GM21423 (cell line): ENCODE measurements around the gene SAA1.
A peak's percentile ranks its signal among the peaks of the same experiment; 100 is the strongest.

Source experiments
- ATAC-seq: cut with Tn5 transposase; IDR thresholded peaks from one replicate; pipeline ENCODE4 v1.9.1; 2021; ENCODE audit warnings: mild to moderate bottlenecking, moderate library complexity; ENCODE audit not compliant: unreplicated experiment

Gene SAA1

DNA sequence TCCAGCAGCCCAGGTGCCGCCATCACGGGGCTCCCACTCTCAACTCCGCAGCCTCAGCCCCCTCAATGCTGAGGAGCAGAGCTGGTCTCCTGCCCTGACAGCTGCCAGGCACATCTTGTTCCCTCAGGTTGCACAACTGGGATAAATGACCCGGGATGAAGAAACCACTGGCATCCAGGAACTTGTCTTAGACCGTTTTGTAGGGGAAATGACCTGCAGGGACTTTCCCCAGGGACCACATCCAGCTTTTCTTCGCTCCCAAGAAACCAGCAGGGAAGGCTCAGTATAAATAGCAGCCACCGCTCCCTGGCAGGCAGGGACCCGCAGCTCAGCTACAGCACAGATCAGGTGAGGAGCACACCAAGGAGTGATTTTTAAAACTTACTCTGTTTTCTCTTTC, at the start of gene SAA1:
SAA1 (plus strand) TSS at position 316 of the 400 bp plus-strand sequence. CDS start 624 bp downstream, outside the sequence.
- ATAC-seq, result no peak

DNA sequence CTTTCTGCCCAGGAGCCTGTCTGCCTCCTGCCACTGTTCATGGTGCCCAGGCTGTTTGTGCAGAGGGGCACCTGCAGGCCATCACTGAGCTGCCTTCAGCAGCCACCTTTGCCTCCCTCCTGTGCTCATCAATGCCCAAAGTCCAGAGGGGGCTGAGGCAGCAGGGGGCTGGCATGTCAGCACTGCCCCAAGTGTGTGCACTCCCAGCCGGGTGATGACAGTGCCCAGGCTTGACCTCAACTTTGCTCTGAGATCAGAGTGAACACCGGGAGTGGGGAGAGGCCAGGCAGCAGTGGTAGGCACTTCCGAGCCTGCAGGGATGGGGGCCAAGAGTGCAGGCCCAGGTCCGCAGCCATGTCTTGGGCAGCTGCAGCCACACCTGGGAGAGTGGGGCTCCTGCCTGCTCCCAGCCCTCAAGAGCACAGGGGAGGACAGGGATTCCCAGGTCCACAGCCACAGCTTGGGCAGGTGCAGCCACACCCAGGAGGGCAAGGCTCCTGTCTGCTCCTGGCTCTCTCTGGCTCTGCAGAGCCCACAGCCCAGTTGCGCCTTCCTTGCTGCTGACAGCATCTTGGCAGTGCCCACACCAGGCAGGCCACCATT, 44.7 kb upstream of the SAA1 start:
- no peak for ATAC-seq

DNA sequence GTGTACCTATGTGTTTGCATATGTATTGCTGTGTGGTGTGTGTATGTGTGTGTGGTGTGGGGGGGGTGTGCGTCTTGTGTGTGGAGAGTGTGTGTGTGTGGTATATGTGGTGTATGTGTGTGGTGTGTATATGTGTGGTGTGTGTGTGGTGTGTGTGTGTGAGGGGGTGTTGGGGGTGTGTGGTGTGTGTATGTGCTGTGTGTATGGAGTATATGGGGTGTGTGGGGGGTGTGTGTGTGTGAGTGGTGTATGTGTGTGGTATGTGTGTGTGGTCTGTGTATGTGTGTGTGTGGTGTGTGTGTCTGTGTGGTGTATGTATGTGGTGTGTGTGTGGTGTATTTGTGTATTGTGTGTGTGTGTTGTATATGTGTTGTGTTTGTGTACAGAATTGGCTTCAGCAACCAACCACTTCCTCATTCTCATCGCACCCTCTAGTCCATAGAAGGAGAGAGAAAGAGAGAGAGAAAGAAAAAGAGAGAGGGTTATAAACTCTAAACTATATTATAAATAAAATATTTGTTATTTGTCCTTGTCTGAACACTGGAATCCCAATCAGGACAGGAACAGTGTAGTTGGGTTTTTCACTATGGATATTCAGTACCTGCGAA, 43.1 kb upstream of the SAA1 start:
- no peak for ATAC-seq

DNA sequence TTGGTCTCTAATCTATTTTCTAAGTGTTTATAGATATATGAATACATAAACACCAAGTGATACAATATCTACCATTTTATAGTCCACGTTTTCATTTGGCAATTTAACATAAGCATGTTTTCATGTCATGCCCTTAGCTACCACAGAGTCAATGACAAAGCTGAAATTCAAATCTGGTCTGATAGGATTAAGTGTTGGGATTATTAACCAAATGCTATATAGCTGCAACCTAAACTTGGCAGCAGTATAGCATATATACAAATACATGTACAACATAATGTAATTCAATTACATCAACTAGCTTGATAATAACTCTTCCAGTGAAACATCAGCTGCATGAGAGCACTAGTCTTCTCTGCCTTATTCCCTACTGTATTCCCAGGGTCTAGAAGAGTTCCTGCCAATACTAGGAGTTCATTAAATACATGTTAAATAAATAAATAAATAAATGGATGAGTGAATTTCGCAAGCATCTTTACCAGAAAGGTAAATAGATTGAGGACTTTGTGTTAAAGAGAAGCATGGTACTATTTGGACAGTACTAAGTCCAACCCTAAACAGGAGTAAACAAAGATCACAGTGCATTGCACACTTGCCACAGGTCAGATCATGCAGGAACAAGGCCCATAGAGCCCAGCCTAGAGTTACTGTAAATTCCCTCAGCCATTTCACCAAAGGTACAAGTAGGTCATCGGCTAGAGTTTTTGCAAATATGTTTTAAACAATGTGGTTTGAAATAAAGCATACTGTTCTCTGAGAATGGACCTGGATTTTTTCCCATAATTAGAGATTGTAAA, 42.3 kb upstream of the SAA1 start:
- no peak for ATAC-seq

DNA sequence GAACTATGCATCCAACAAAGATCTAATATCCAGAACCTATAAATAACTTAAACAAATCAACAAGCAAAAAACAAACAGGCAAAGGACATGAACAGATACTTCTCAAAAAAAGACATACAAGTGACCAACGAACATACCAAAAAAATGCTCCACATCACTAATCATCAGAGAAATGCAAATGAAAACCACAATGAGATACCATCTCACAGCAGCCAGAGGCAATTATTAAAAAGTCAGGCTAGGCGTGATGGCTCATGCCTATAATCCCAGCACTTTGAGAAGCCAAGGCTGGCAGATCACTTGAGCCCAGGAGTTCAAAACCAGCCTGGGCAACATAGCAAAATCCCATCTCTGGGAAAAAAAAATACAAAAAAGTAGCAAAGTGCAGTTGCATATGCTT, 40.2 kb upstream of the SAA1 start:
- ATAC-seq, result peak; percentile 33

DNA sequence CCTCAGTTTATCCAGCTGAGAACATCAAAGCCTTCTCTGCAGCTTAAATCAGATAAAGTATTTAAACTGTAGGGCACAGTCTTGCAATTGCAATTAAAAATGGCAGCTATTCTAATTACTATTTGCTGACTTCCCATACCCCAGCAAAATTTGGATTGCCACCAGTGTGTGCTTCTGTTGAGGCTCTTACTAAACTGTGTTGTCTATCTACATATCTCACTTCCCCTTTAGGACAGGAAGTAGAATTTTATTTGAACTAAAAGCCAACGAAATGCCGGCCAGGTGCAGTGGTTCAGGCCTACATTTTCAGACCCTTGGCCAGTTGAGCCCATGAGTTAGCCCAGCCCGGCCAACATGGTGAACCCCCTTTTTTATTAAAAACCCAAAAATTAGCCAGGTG, 36.6 kb upstream of the SAA1 start:
- peak; percentile 92 for ATAC-seq

DNA sequence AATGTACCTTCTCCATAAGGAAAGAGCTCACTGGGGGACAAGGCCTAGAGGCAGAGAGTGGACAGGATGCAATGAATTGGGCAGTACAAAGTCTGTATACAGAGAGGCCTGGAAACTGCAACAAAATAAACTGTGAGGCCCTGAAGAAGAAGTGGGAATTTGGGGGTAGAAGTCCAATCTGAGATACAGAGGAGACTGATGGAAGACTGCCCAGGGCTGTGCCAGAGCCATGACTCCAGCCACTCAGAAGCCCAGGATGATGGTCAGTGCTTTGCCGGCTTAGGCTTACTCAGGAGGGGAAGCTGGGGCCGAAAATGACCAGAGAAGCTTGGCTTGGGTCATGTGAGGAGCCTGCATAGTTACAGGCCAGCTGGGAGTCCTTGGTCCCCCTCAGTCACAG, 35.2 kb upstream of the SAA1 start:
- ATAC-seq, result no peak

DNA sequence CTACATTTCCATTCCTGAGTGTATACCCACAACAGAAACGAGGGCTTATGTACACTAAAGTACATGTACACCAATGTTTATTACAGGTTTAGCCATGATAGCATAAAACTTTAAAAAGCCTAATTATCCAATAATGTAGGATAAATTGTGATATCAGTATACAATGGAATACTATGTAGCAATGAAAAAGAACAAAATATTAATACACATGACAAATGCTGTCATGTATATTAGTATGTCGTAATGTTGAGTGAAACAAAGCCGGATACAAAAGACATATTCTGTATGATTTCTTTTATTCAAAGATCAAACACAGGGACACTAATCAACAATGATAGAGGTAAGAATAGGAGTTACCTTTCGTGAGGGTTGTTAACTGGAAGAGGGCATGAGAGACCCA, 32.2 kb upstream of the SAA1 start:
- ATAC-seq, result no peak

DNA sequence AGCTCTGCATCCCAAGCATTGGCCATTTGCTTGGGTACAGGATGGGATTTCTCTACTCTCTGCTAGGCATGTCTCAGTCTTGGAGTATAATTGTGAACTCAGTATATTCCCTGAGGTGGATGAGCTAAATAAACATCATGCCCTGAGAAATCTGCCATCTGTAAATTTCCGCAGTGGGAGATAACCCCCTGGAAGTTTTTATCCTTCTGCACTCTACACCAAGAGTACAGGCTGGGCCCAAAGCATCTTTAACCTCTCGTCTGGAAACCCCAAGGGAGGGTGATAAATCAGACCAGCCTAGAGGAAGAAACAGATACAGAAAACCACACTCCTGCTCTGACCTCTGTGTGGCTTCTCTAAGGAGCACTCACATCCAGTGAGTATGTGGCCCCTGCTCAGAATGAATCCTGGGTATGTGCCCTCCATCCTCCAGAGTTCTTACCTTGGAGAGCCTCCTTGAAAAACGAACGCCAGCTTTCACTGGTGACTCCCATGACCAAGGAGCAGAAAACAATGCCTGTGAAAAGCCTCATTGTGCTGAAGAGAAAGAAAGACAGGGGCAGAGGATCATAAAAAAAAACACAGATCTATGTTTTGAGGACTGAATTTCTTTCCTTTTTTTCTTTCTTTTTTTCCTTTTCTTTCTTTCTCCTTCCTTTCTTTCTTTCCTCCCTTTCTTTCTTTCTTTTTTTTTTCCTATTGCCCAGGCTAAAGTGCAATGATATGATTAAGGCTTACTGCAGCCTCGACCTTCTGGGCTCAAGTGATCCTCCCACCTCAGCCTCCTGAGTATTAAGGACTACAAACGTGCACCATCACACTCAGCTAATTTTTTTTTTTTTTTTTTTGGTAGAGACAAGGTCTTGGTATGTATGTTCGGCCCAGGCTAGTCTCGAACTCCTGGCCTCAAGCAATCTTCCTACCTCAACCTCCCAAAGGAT, 30.4 kb upstream of the SAA1 start:
- no peak for ATAC-seq

DNA sequence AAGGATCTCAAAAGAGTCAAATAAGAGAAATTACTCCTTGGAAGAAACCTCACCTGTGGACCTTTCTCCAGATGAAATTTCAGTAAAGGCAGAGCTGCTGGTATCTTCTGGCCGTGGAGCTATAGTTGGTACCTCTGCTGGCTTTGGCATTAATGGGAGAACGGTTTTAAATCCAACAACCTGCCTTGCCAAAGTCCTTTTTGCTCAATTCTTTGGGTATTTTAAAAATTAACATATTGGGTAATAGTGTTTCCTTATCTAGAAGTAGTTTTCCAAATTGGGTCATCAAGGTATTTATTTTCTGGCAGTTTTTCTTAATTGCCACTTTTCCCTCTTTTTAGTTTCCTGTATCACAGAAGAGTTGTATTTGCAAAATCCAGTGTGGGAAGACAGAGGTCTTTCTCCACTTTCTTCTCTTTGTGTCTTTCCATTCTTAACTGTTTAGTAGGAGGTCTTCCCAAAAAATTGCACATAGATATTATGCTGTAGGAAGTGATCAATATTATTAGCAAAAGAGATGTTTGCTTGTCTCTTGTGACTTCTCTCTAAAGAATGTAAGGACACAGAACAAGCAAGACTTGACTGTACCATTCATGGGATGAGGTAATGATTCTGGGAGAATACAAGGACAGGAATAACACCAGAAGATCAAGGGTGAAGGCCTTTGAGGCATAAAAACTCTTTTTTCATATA, 29.3 kb upstream of the SAA1 start, which contains the start of gene SAA4:
SAA4 (minus strand) TSS at position 139 of the 693 bp plus-strand sequence. CDS start 876 bp downstream, outside the sequence.
- ATAC-seq, result no peak

DNA sequence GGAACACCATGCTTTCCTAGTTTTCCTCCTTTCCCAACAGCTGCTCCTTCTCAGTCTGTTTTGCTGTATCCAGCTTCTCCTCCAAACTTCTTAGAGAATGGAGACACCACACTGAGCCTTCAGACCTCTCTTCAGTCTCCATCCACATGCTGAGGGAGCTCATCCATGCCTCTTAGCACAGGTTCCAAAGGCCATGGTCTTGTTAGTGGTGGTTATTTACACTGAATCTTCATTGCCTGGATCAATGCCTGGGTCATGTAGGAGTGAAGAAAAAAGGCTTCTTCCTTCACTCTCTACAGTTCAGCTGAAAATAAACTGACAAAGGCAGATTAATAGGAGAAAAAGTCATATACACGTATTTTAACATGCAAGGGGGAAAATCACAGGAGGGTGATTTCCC, 26.4 kb upstream of the SAA1 start:
- no peak for ATAC-seq

DNA sequence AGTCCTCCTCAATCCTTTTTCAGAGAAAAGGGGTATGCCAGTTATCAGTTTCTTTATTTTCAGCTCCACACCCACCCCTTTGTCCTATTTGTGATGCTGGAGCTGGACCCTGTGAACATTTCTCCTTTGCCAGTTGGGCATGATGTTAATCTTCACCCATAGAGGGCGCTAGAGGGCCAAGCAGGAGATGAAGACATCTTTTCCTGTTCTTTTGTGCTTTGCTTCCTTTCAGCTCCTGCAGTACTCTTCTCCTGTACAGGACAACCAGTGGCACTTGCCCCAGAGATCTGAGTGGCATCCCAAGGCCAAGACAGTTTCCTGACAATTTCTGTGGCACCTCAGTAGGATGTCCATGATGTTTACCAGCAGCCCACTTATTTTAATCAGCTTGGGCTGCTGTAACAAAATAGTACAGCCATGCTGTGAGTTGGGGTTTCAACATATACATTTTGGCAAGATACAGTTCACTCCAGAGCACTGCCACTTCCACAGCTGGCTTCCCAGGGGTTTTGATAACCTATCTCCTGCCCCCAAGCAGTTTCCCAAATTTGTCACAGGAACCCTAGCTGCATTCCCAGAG, 22.2 kb upstream of the SAA1 start:
- no peak for ATAC-seq

DNA sequence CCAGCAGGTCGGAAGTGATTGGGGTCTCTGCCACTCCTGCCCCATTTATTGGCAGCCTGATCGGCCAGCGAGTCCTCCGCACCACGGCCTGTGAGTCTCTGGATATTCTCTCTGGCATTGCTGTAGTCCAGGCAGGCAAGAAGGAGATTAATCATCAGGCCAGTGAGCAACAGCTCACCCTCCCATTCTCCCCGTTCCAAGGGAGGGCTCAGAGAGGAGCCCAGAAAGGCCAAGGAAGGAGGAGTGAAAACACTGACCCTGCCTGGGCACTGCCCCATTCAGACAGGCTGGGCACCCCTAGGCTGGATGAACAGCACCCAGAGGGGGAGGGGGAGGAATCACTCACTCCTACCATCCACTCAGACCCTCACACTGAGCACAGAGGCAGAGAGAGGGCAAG, 20.7 kb upstream of the SAA1 start:
- ATAC-seq, result no peak

DNA sequence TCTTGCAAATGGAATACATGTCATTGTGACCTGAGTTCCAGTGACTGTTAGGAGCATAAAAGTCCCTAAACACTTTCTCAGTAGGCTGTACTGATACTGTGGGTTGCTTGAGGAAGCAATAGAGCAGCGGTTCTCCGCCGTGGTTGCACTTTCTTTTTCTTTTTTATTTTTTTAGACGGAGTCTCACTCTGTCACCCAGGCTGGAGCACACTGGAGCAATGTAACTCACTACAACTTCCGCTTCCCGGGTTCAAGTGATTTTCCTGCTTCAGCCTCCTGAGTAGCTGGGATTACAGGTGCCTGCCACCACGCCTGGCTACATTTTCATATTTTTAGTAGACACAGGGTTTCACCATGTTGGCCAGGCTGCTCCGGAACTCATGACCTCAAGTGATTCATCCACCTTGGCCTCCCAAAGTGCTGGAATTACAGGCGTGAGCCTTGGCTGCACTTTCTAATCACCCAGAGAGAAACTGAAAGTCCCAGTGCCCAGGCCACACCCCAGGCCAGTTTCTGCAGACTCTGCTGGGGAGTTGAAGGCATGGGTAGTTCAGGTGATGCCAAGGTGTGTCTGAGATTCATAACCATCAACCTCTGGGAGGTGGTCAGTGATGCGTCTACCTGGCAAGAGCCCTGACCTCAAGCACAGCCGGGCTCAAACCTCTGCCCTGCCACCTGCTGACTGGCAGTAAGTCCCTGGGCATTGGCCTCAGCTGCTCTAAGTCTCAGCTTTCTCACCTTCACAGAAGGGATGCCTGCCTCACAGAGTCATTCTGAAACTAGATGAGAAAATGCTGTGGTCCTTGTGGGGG, 19.5 kb upstream of the SAA1 start:
- peak; percentile 79 for ATAC-seq

DNA sequence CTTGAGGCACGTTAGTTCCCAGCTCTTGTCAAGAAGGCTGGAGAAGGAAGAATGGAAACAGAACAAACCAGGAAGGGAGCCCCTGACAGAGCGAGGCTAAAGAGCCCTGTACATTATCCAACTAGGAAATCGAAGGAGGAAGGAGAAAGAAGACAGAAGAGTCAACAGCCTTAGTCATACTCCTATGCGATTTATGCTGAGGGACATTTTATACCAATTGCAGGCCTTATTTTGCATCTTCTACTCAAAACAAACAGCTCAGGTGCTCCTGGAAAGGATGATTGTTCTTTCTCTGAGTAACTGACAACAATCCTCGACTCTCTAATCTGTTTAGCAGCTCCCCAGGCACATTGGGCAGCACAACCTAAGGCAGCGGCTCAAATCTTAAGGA, 18.9 kb upstream of the SAA1 start:
- ATAC-seq, result peak; percentile 12

DNA sequence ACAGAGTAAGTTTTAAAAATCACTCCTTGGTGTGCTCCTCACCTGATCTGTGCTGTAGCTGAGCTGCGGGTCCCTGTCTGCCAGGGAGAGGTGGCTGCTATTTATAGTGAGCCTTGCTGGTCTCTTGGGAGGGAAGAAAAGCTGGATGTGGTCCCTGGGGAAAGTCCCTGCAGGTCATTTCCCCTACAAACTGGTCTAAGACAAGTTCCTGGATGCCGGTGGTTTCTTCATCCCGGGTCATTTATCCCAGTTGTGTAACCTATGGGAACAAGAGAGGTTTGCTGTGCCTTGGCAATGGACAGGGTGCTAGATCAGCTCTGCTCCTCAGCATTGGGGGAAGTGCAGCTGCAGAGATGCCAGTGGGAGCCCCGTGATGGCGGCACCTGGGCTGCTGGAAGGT, 17.5 kb upstream of the SAA1 start, which contains the start of gene SAA2:
SAA2 (minus strand) TSS at position 108 of the 400 bp plus-strand sequence. CDS start 657 bp downstream, outside the sequence.
- ATAC-seq, result no peak

DNA sequence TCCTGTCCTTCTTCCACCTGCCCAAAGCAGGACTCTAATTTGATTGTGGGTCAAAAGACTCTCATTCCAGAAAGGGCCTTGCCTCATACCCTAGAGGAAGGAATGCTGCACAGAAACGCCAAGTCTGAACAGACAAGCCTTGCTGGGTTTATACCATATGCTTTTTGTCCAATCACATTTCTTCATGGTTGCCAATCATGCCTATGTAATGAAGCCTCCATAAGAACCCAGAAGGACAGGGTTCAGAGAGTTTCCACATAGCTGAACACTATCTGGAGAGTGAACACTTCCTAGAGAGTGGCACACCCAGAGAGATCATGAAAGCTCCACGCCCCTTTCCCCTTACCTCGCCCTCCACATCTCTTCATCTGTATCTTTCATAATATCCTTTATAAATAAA, 12.8 kb upstream of the SAA1 start:
- no peak for ATAC-seq

DNA sequence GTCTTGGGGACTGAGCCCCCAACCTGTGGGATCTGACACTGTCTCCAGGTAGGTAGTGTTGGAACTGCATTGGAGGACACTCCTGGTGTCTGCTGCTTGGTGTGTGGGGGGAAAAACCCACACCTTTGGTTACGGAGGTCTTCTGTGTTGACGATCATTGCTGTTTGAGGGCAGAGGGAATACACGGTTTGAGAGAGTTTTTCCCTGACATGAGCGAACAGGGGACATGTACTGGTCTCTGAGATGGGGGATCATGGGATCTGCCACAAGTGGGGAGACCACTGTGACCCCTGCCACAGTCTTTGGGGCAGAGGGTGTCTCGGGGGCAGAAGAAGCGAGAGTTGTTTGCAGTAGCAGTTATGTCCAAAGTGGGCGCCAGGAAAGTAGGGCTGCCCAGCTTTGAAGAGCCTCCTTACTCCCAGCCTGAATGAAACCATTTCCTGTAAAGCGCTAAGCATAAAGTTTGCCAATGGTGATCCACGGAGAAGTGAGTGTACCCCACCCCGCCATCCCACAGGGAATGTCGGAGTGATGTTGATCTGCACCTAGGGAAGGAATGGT, 12.2 kb upstream of the SAA1 start:
- ATAC-seq, result no peak
